Peyer's patch (tissue), 4 donors: ENCODE measurements around the gene STK39. TPM values are rescaled to one million over a fixed set of nuclear protein-coding genes. Genes with fewer than 3 reads are reported as not detected.

Experiments
- DNase-seq, 3 donors: peaks; one replicate each; pipeline ENCODE4 v3.0.0-alpha.2; 2017 to 2019
- H3K27ac ChIP-seq, 4 donors: fragments of 200-600 bp; sonication (generic); one replicate each; pipeline ENCODE4 v1.5.1; 2016 to 2019
- H3K27me3 ChIP-seq, 2 donors: fragments of 200-600 bp; sonication (generic); one replicate each; pipeline ENCODE4 v1.5.1; 2019
- H3K36me3 ChIP-seq, 3 donors: fragments of 200-600 bp; sonication (generic); one replicate each; pipeline ENCODE4 v1.5.1; 2016 to 2019
- H3K4me1 ChIP-seq, 4 donors: fragments of 200-600 bp; sonication (generic); one replicate each; pipeline ENCODE4 v1.5.1; 2016 to 2019
- H3K4me3 ChIP-seq, 4 donors: fragments of 200-600 bp; sonication (generic); 1 replicate in 3 of 4; 2 replicates in 1 of 4; pipeline ENCODE4 v1.5.1; 2016 to 2019; ENCODE audit warnings: mild to moderate bottlenecking in 1 of 4
- H3K9me3 ChIP-seq, 4 donors: fragments of 200-600 bp; sonication (generic); one replicate each; pipeline ENCODE4 v1.5.1; 2016 to 2019; ENCODE audit warnings: mild to moderate bottlenecking in 1 of 4
- CTCF ChIP-seq, 6 experiments: fragments of 450-650 bp in 4 of 6; fragments of 200-600 bp in 2 of 6; sonication (generic) in 1 of 6; IDR thresholded peaks; one replicate each; pipeline ENCODE4 v1.5.1; 2017 to 2019; ENCODE audit warnings: antibody characterized with exemption in 6 of 6, mild to moderate bottlenecking in 3 of 6, moderate library complexity in 1 of 6
- POLR2A ChIP-seq, 2 donors: fragments of 450-650 bp; IDR thresholded peaks; one replicate each; pipeline ENCODE4 v1.5.1; 2017; ENCODE audit warnings: antibody characterized with exemption in 2 of 2, mild to moderate bottlenecking in 2 of 2, moderate library complexity in 2 of 2
- total RNA-seq, 4 donors: library from RNA; depleted of rRNA; stranded (reverse); fragments of >200 nt; gene quantifications; one replicate each; pipeline ENCODE4 v1.1.0, GENCODE V29; 2016

STK39 gene
- total RNA-seq, 4 donors from 2014 or later = 39.6 to 55.9 (median 51.0) TPM

- Histone ChIP-seq H3K4me1 (no peaks in the 10 kb centered on the region), H3K27me3 (no peaks in the 10 kb centered on the region), H3K36me3 (peaks cover 0 to 5% (median 0%) of the 10 kb centered on the region in 3 donors), H3K4me3 (no peak overlapping the region), H3K27ac (no peak overlapping the region), H3K9me3 (no peaks in the 10 kb centered on the region)
- DNase-seq = no peak
- TF ChIP-seq CTCF (IDR thresholded peaks at IDR 0.05) (no peak), POLR2A (IDR thresholded peaks at IDR 0.05) (no peak)
Measured at GRCh38 chr2:168079236-168079635, 168.2 kb downstream of the STK39 start.

GRCh38 chr2:168076731-168077130, 170.7 kb downstream of the STK39 start:
- DNase-seq = no peak
- Histone ChIP-seq H3K27me3 (no peaks in the 10 kb centered on the region), H3K4me3 (no peak overlapping the region), H3K4me1 (no peaks in the 10 kb centered on the region), H3K27ac (no peak overlapping the region), H3K9me3 (no peaks in the 10 kb centered on the region), H3K36me3 (peaks cover 0 to 14% (median 0%) of the 10 kb centered on the region in 3 donors)
- no peak for TF ChIP-seq CTCF (IDR thresholded peaks at IDR 0.05)
- no peak for TF ChIP-seq POLR2A (IDR thresholded peaks at IDR 0.05)

- H3K27me3 ChIP-seq = no peaks in the 10 kb centered on the region
Measured at GRCh38 chr2:168075446-168075845, 171.9 kb downstream of the STK39 start.

GRCh38 chr2:168072626-168073303, 174.6 kb downstream of the STK39 start:
- no peak for DNase-seq
- H3K27ac ChIP-seq = no peak overlapping the region
- no peaks in the 10 kb centered on the region for H3K27me3 ChIP-seq
- H3K9me3 ChIP-seq = no peaks in the 10 kb centered on the region
- H3K4me1 ChIP-seq = no peaks in the 10 kb centered on the region
- TF ChIP-seq CTCF (IDR thresholded peaks at IDR 0.05) (no peak), POLR2A (IDR thresholded peaks at IDR 0.05) (no peak)
- H3K4me3 ChIP-seq = no peak overlapping the region
- peaks cover 0 to 14% (median 0%) of the 10 kb centered on the region in 3 donors for H3K36me3 ChIP-seq

More at GRCh38 chr2:168075446-168075845, 171.9 kb downstream of the STK39 start:
- no peak for TF ChIP-seq CTCF (IDR thresholded peaks at IDR 0.05)
- TF ChIP-seq POLR2A (IDR thresholded peaks at IDR 0.05) = no peak
- Histone ChIP-seq H3K36me3 (peaks cover 0 to 14% (median 0%) of the 10 kb centered on the region in 3 donors), H3K9me3 (no peaks in the 10 kb centered on the region), H3K4me3 (no peak overlapping the region), H3K4me1 (no peaks in the 10 kb centered on the region), H3K27ac (no peak overlapping the region)
- no peak for DNase-seq

- DNase-seq = no peak
Measured at GRCh38 chr2:168064011-168064998, 183.1 kb downstream of the STK39 start.

More at GRCh38 chr2:168064011-168064998, 183.1 kb downstream of the STK39 start:
- Histone ChIP-seq H3K36me3 (peaks cover 0 to 18% (median 0%) of the 10 kb centered on the region in 3 donors), H3K4me1 (no peaks in the 10 kb centered on the region), H3K27ac (no peak overlapping the region), H3K27me3 (no peaks in the 10 kb centered on the region), H3K9me3 (no peaks in the 10 kb centered on the region), H3K4me3 (no peak overlapping the region)
- no peak for TF ChIP-seq CTCF (IDR thresholded peaks at IDR 0.05)
- no peak for TF ChIP-seq POLR2A (IDR thresholded peaks at IDR 0.05)
